SK-N-SH (cell line): Measurements from ENCODE around the gene RAET1L.
"Not testable (repeated sequence)": the region's sequence is repeated elsewhere in the genome, so short reads cannot be mapped to it uniquely, and the experiment has no call there.

Experiments used
- NFIC ChIP-seq: IDR thresholded peaks from 2 replicates; pipeline ENCODE4 v1.4.0; 2012; ENCODE audit warnings: borderline replicate concordance
- NRF1 ChIP-seq: IDR thresholded peaks from 2 replicates; pipeline ENCODE4 v1.6.1; 2012; ENCODE audit warnings: low read depth, mild to moderate bottlenecking, low read length
- POLR2AphosphoS5 ChIP-seq: IDR thresholded peaks from 2 replicates; pipeline ENCODE4 v1.6.1; 2012; ENCODE audit warnings: low read depth, low read length
- RAD21 ChIP-seq: IDR thresholded peaks from 2 replicates; pipeline ENCODE4 v1.6.1; 2012; ENCODE audit warnings: mild to moderate bottlenecking, low read length
- YY1 ChIP-seq: IDR thresholded peaks from 2 replicates; pipeline ENCODE4 v1.4.0; 2012; ENCODE audit warnings: low read depth, mild to moderate bottlenecking
- TF ChIP-seq, protein P1 (sequence below): fragments of 200-600 bp; sonication (generic); IDR thresholded peaks from 2 replicates; pipeline ENCODE4 v1.6.1; 2017; ENCODE audit warnings: antibody characterized with exemption, mild to moderate bottlenecking, moderate library complexity

DNA sequence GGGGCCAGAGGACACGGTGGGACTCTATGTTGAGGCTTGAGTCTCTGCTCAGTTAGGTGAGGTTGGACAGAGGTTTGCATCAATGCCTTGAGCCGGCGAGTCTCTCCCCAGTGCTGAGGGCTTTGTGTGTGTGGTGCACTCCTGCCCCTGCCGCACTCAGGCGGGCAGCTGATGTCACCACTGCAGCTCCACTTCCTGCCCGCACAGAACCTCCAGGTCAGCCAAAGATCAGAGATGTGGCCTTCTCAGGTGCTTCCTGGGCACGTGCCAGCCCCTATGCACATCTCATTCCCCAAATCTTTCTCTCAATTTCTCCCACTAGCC lies 33.9 kb downstream of the RAET1L start:
- TF ChIP-seq YY1, NFIC, POLR2AphosphoS5, NRF1, RAD21: not testable (repeated sequence)
- TF ChIP-seq, protein P1, sequence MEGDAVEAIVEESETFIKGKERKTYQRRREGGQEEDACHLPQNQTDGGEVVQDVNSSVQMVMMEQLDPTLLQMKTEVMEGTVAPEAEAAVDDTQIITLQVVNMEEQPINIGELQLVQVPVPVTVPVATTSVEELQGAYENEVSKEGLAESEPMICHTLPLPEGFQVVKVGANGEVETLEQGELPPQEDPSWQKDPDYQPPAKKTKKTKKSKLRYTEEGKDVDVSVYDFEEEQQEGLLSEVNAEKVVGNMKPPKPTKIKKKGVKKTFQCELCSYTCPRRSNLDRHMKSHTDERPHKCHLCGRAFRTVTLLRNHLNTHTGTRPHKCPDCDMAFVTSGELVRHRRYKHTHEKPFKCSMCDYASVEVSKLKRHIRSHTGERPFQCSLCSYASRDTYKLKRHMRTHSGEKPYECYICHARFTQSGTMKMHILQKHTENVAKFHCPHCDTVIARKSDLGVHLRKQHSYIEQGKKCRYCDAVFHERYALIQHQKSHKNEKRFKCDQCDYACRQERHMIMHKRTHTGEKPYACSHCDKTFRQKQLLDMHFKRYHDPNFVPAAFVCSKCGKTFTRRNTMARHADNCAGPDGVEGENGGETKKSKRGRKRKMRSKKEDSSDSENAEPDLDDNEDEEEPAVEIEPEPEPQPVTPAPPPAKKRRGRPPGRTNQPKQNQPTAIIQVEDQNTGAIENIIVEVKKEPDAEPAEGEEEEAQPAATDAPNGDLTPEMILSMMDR, result not testable (repeated sequence)
